NCI-H2107 treated with DMSO at 0.1 percent for 48 hours (cell line): Measurements from ENCODE around the gene CBFB.

Experiments used
- DNase-seq: peaks from one replicate; lab custom pipeline; 2025; ENCODE audit not compliant: unreplicated experiment; lab: John Stamatoyannopoulos, UW

CBFB gene

DNA sequence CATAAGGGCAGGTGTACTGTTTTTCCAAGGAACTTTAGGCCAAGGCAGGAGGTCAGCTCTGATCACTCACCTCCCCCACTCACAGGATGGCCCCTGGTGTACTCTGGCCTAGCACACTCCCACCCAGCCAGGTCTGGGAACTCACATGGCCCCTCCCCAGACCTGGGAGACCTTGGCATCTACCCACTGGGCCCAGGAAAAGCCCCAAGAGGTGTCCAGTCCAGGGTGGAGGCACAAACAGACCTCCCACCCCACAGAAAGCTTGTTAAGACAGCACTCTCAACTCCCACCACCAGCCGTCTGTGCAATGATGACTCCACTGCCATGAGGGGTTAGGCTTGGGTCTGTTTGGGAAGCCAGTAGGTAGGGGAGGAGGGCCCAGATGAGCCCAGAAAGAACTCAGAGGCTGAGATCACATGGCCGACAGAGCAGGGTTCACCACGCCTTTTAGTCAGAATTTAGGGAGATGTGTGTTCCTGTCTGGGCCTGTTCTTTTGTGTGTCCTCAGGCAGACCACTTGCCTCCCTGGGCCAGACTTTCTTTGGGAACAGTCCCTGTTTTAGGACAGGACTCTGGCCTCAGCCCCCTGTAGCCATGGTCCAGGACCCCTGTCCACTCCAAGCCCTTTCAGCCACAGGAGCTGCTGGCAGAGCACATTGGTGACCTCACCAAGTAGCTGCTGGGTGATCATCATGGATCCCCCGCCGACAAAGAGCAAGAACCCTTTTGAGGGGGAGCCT, 12.1 kb upstream of the CBFB start:
- DNase-seq: no peak

DNA sequence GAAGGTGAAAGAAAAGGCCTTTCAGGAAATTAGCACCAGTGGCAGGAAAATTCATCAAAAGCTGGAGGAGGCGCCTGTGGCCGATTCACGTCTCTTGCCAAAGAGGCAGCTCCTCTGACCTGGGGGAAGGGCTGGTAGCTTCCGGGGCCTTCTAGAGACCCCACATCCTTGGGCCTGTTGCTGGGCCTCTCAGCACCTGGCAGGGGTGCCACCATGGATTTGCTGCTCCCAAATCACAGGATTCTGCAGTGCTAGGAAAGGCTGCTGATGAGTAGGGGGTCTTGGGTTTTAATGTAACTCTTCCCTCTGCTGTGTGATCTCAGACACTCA, 11.6 kb upstream of the CBFB start:
- DNase-seq: no peak

DNA sequence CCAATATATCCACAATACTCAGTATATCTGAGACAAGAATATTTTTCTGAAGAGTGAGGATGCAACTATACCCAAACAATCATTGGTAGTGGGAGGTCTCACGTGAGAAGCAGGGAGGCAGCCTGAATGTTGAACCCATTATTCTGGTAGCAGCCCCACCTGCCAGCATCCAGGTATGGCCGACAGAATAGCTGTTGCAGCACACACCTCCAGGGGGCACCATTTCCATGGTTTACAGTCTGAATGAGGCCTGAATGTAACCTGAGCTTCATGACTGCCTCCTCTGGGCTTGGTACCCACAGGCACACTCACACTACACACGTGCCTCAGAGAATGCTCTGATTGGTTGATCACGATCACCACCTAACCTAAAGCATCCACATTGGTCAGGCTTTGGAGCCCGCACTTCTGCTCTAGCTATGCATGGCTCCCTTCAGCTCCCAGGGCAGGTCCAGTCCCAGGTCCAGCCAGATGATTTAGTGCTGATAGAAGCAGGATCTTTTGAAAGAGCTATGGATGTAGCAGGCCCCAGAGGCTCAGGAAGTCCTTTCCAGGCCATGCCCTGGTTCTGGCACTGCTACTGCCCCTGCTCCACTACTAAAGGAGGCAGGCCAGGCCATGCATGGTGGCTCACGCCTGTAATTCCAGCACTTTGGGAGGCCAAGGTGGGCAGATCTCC, 11.0 kb upstream of the CBFB start:
- peak; percentile 95 for DNase-seq

DNA sequence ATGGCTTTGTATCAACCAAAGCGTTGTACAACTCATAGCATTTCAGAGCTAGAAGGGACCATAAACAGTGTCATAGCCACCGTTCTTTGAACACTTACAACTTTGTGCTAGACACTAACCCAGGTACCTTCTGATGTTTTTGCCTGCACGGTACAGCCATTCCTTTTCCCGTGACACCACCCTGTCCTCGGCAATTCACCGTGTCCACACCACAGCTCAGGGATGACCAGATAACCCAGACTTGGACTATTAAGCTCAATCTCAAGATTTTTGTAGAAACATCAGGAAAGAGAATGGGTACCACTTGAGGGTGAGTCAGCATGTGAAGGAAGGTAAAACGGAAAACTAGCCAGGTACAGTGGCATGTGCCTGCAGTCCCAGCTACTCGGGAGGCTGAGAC, 9.8 kb upstream of the CBFB start:
- no peak for DNase-seq

DNA sequence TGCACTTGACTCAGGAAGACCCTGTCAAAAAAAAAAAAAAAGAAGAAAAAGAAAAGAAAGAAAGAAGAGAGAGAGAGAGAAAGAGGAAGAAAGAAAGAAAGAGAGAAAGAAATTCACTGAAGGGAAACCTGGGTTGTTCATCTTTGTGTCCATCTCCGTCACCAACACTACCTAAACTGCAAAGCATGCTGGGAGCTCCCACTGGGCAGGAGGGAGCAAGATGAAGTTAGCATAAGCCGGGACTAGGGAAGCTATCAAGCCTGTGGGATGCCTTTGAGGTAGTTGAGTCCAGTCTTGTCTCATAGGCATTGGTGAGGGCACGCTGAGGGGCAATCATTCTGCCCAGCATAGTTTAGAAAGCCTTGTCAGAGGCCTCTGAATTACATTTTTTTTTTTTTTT, 7.6 kb upstream of the CBFB start:
- DNase-seq: no peak

DNA sequence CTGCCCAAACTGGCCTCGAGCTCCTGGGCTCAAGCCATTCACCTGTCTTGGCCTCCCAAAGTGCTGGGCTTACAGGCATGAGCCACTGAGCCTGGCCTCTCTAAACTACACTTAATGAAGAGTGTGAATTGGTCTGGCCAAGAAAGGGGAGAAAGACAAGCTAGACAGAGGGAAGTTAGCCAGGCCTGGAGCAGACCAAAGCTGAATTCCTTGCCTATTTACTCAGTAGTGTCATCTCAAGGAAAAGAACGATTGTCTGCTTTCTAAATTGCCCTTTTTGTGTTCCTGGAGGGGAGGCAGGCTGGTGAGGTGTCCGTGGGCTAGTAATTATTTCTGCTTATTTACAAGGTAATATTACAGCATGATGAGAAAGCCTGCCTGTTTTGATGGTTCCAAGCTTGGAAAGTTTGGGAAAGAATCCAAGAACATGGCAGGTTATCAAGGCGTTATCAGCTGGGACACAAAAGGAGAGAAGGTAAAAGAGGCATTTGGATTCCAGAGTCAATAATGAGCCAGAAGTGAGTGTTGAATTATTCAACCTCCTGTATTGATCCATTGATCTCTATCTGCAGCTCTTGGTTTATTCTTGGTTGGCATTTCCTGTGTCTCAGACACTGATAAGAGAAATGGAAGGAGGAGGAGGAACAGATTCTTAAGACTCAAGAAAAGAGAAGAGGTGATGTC, 6.3 kb upstream of the CBFB start:
- no peak for DNase-seq

DNA sequence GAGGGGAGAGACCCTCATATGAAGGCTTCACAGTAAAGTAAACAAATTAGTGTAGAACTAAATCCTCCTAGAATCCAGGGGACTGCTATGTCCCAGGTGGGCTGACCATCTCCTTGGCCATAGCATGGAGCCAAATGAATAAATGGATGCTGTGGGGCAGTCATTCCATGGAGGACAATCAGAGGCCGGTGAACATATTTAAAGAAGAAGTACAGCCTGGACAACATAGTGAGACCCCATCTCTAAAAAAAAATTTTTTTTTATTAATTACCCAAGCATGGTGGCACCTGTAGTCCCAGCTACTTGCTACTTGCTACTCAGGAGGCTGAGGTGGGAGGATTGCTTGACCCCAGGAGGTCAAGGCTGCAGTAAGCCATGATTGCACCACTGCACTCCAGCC, 5.3 kb upstream of the CBFB start:
- DNase-seq: no peak

DNA sequence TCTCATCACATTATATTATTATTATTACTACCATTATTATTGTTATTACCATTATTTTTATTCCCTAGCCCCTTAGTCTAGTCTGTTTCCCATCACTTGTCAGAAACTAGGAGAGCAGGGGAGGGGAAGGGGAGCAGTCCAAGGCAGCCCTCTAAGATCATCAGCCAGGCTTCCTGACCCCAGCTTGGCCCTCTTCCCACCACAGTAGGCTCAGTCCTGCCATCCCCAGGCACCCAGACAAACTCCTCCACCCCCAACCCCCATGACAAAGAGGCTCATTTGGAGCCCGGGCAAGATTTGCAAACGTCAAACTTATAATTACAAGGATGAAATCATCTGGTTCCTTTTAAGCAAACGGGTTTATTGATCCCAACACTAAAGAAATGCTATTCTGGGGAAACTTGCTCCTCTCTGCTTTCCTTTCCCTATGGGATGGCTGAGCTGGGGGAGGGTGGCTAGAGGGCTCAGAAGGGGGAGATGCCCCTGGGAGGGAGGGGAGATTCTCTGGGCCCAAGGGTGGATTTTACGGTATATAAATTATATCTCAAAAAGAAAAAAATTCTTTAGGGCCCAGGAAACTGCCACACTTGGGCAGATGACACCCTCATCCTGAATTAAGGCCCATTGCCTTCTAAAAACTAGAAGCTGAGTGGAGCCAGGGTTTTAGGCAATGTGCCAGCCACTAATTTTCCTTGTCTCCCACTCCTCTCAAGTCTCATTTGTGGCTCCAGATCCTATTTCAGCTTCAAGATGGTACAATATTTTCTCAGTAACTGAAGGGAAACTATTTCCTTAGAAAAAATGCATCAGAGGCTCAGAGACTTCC, 4.4 kb upstream of the CBFB start:
- no peak for DNase-seq

DNA sequence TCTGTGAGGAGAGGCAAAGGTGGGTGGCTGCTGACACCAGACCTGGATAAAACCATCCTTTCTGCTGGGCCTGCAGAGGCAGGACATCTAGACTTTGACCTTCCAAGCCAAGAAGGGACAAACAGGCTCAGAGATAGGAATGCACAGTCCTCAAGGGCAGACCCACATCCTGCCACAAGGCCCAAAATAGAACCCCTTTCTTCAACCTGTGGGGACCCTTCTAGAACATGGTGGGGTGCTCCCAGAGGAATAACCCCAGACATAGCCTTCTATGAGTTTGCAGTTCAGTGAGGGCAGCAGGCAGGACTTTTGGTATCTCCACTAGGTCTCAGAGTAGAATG, 3.8 kb upstream of the CBFB start:
- DNase-seq: no peak

DNA sequence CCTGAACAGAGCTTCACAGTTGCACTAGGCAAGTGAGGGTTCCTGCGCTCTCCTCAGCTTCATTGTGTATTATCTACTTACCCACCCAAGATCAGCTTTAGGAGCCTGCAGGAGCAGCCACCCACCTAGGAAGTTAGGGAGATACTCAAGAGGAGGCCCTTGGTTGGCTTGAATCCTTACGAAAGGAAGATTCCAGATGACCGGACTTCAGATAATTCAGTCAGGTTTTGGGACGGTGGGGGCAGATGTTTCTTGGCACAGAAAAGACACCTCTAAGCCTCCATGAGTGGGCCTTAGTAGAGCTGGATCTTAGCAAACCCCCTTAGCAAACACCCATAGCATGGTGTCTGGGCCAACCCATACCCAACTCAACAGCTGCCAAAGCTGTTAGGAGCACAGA, 2.4 kb upstream of the CBFB start:
- DNase-seq: no peak

DNA sequence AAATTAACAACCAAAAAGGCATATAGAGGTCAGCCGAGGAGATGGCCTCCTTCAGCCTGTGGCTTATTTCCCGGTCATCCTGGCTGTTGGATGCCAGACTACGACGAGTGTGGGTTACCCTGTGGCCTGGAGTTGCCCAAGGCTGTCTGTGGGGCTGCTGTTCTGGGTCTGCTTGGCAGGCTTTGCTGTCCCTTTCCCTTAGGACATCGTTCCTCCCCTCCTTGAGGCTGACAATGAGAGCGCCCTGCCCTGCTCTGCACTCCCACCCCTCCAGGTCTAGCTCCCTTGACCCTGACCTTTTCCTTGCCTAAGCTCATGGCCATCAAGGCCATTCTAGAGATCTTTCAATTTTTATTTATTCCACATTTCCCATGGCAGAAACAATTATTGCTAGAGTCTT, 1.9 kb upstream of the CBFB start:
- no peak for DNase-seq

DNA sequence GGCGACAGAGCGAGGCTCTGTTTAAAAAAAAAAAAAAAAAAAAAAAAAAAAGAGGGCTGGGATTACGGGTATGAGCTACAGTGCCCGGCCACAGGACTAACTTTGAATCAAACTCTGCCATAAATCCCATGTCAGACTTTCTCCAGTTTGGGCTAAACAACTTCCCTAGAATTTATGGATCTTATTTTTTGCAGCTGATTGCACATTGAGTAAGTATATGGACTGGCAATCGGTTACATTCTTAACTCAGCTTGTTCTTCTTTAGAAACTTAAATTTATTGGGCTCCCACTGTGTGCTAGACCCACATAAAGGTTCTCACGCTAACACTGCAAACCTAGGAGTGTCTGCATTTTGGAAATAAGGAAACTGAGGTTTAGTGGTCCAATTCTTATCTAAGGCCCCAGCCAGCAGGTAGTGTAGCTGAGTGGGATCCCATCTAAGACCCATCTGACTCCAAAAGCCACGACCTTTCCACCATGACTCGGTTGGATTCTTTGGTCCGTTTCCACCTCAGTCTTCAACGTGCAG, 718 bp upstream of the CBFB start:
- DNase-seq: no peak

DNA sequence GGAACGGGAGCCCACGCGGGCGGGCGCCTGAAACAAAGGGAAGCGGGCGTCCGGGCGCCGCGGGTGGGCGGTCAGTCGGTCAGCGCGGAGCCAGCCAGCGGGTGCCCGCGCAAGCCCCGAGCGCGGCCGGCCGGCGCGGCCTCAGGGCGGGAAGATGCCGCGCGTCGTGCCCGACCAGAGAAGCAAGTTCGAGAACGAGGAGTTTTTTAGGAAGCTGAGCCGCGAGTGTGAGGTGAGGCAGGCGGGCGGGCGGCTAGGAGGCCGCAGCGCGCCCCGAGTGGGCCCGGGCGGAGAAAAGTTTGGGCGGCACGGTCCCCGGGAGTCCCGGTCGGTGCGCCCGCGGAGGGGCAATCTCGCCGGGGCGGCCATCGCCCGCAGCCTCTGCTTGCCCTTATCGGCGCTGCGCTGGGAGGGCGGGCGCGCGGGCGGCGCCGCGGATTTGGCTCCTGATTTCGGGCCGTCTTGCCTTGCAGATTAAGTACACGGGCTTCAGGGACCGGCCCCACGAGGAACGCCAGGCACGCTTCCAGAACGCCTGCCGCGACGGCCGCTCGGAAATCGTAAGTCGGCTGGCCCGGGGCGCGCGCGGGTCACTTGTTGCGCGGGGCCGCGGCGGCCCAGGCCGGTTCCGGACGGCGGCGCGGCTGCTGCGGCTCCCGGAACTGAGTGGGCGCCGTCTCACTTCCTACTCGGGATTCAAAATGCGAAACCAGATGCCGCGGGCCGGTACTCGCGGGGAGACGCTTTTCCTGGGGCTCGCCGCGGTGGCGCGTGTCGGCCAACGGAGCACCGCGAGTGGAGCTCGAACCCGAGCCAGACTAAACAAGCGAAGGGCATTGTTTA, 526 bp downstream of the CBFB start:
- no peak for DNase-seq

DNA sequence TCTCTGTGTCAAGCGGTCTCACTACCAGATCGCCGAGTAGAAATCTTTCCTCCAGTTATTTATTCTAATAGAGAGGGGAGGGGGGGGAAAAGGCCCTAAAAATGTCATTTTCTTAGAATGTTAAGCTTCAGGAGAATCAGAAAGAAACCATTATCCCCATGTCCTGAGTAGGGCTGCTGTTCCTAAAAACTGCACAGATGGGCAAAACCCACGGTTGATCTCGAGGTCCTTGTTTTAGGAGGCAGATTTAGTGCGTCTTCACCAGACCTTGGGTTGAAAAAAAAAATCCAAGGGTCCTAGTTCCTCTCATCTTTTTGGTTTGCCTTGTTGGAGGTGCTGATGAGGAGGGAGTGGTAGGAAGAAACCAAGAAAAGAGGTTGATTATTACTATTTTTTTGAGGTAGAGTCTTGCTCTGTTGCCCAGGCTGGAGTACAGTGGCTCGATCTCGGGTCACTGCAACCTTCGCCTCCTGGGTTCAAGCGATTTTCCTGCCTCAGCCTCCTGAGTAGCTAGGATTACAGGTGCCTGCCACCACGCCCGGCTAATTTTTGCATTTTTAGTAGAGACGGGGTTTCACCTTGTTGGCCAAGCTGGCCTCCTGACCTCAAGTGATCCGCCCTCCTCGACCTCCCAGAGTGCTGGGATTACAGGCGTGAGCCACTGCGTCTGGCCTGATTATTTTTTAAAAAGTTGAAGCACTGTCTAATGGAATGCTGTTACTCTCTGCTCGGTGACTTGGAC, 1.4 kb downstream of the CBFB start:
- no peak for DNase-seq

DNA sequence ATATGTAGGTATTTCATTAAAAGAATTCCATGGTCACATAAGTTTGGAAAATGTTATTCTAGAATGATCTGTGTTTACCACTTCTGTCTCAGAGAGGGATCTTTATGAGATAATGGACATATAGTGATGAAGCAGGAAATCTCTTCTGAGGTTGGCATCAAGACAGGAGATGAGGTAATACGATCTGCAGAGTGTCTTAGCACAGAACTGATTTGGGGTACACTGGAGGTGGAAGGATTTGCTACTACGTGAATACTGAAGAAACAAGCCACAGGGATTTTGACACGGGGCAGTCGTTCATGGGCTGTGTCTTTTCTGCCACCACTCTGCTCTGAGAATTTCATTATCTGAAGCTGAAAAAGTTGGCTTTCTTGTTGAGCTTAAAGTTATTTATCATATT, 5.5 kb downstream of the CBFB start:
- DNase-seq: no peak

DNA sequence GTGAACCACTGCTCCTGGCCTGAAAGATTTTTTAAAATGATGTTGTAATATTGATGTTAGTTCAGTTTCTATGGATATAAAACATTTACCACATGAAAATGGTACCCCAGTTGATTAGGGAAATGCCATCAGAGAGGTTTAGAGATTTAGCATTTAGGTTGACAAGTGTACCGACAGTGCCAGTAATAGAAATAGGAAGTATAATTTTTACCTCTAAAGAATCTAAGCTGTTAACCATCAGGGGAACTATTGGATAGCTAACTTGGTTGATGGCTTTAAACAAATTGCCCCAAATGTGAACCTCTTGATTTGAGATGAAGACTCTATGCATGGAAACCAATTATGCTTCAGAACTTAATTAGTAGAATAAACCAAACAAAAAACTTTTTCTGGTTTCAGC, 6.4 kb downstream of the CBFB start:
- no peak for DNase-seq

DNA sequence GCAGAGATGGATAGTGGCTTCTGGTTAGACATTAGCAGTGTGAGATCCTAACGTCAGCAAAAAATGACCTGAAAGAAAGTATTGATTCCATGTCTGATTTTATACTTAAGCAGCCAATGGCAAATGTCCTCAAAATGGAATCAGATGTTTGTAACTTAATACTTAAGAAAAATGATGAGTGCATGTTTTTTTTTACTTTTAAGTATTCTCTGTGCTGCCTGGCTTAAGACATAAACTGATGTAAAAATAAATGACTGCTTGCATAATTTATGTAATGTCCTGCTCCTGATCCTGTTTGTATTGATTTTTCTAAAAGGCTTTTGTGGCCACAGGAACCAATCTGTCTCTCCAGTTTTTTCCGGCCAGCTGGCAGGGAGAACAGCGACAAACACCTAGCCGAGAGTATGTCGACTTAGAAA, 7.4 kb downstream of the CBFB start:
- peak; percentile 77 for DNase-seq

DNA sequence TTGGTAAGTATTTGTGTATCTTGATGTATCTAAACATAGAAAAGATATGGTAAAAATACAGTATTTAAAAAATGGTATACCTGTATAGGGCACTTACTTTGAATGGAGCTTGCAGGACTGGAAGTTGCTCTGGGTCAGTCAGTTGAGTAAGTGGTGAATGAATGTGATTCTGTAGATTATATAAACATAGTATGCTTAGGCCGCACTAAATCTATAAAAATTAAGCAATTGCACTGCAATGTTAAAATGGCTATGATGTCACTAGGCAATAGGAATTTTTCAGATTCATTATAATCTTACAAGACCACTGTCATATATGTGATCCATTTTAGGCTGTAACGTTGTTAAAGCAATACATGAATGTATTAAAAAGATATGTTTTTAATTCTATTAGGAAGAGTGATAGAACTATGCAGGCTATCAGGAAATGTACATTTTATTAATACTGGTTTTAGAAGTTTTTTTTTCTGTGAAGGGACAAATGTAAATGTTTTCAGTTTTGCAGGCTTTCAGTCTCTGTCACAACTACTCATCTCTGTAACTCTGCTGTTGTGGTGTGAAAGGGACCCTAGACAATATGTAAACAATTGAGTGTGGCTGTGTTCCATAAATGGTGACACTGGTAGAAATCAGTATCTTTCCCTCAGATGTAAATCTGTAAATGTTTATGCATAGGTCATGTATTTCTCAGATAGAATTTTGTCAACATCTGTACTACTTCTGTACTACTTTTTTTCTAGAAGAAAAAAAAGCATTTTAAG, 10.5 kb downstream of the CBFB start:
- no peak for DNase-seq

DNA sequence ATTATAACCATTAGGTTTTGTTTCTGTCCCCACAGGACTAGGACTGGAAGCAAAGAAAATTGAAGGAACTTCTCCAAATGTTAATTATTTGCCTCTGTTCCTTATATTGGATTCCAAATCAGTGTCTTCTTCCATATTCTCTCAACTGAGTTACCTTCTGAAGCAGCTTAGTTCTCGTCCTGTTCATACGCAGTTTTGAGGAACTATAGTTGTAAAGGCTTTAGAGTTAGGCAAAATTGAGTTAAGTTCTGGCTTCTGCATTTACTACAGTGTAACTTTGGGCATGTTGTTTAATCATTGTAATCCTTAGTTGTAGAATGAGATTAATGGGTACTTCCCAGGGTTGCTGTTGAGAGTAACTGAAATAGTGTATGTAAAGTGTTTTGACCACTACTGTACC, 11.2 kb downstream of the CBFB start:
- no peak for DNase-seq
